GM13976 (cell line): Measurements from ENCODE around the gene NOSTRIN.

Experiments
- DNase-seq: peaks from one replicate; pipeline ENCODE4 v3.0.0; 2012; ENCODE audit warnings: low spot score
- in situ Hi-C: fragments of 300-500 bp; cut with MboI; formaldehyde crosslinking; loops from one replicate; pipeline ENCODE4 v1.12.0; 2022; ENCODE audit warnings: low sequenced_read_pairs, mixed read lengths, inconsistent platforms; ENCODE audit not compliant: unreplicated experiment
- TF ChIP-seq, protein P1 (sequence below): IDR thresholded peaks from 2 replicates; pipeline ENCODE4 v1.5.1; 2012; ENCODE audit warnings: borderline replicate concordance, mild to moderate bottlenecking; ENCODE audit not compliant: insufficient read depth; ENCODE audit errors: extremely low read depth, missing control alignments, control extremely low read depth

NOSTRIN gene

DNA sequence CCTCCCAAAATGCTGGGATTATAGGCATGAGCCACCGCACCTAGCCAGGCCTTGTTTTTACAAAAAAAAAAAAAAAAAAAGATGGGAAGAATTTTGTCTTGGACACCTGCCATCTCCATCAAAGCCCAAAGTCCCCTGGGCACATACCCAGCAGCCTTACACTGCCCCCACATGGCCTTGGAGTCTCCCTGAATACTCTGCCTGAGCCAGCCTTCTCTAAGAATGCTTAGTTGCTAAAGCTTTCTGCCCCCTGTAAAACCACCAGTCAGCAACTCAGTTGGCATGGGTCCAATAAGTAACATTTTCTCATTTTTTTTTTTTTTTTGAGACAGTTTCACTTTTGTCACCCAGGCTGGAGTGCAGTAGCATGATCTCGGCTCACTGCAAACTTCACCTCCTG lies 47.2 kb downstream of the NOSTRIN start:
- no peak for DNase-seq
- TF ChIP-seq, protein P1, sequence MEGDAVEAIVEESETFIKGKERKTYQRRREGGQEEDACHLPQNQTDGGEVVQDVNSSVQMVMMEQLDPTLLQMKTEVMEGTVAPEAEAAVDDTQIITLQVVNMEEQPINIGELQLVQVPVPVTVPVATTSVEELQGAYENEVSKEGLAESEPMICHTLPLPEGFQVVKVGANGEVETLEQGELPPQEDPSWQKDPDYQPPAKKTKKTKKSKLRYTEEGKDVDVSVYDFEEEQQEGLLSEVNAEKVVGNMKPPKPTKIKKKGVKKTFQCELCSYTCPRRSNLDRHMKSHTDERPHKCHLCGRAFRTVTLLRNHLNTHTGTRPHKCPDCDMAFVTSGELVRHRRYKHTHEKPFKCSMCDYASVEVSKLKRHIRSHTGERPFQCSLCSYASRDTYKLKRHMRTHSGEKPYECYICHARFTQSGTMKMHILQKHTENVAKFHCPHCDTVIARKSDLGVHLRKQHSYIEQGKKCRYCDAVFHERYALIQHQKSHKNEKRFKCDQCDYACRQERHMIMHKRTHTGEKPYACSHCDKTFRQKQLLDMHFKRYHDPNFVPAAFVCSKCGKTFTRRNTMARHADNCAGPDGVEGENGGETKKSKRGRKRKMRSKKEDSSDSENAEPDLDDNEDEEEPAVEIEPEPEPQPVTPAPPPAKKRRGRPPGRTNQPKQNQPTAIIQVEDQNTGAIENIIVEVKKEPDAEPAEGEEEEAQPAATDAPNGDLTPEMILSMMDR, result peak; percentile 6
- in situ Hi-C loops, result no loop called here

DNA sequence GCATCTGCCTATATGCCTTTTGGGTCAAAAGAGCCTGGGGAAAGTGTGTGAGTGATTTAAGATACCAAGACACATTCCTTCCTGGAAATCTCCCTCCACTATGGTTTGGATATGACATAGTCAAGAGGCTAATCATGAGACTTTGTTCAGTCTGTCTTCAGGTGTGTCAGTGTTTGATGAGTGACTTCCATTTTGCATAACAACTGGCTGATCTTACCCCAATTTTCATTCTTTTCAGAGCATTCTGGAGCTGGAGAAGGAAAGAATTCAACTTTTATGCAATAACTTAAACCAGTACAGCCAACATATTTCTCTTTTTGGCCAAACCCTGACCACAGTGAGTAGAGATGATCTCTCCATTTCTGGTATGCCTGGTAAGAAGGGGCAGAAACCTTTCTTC lies 48.4 kb downstream of the NOSTRIN start:
- DNase-seq, result no peak
- TF ChIP-seq, protein P1, result no peak
- in situ Hi-C loops, result no loop called here

DNA sequence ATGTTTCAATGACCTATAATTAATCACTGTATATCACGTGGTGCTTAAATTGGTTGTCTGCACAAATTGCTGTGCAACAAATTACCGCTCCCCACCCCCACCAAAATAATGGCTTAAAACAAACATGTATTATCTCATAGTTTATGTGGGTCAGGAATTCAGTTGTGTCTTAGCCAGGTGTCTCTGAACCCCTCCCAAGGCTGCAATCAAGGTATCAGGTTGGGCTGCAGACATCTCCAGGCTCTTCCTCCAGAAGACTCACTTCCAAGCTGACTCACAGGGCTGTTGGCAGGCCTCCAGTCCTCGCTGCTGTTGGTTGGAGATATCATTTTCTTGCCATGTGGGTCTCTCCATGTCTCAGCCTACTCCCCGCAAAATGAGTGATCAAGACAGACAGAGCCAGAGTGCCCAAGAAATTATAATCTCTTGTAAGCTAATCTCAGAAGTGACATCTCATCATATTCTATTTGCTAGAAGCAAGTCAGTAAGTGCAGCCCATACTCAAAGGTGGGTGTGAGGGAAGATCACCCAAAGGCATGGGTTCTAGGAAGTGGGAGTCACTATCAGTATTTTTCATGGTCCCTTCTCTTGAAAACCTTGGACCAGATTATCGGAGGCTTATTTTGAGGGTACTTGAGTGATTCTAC lies 49.4 kb downstream of the NOSTRIN start:
- no peak for DNase-seq
- TF ChIP-seq, protein P1, result no peak
- in situ Hi-C loops, result no loop called here

DNA sequence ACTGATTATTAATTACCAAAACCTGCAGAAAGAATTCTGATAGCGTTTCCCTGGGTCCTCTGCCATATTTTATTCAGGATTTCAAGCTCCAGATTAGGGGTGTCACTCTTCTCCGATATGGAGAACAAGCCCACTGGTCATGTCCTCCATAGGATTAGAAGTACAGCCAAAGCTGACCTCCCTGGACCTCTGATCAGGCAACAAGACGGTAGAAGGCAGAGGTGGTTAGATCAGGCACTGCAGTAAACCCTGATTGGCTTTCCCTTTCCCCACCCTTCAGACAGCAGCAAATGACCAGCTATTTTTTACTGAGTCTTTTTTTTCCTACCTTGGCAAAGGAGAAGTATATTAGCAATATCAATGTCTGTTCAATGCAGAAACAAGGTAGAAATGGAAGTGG lies 50.0 kb downstream of the NOSTRIN start:
- in situ Hi-C loops, result no loop called here
- TF ChIP-seq, protein P1, result no peak
- no peak for DNase-seq

DNA sequence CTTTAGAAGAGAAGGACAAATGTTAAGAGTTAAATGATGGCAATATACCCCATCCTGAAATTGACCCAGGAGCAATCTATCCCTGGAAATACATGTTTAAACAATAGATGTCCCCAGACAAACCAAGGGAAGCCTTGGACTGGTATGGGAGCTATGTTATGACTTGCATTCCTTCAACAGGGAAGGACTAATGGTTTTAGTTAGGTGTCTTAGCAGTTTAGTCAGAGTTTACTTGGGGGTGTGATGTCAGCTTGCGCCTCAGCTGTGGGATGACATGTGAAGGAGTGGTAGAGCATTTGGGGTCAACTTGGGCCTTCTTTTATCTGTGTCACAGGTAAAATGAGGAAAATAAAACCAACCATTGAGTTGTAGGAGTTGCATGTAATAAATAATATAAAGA lies 51.0 kb downstream of the NOSTRIN start:
- no peak for DNase-seq
- TF ChIP-seq, protein P1, result no peak
- in situ Hi-C loops, result no loop called here

DNA sequence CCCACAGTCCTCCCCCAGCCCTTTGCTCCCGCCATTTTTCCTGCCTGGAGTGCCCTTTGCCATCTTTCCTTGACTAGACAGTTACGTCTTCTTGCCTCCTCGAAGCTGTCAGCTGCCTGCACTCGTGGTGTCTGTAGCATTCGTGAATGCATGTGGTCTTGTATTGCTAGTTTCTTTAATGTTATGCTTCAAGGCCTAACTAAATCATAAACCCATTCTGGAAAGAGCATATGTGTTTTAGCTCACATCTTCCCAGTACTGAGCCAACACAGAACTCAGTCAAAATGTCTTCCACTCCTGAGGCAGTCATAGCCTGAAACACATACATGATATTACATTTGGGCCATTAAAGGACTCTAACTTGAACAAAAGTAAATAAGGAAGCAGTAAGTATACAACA lies 52.2 kb downstream of the NOSTRIN start:
- TF ChIP-seq, protein P1, result no peak
- in situ Hi-C loops, result no loop called here
- no peak for DNase-seq
